ENCODE measurements around the gene FAM83B.

GRCh38 chr6:54891536-54891935 is 45.0 kb downstream of the FAM83B start:
- TF ChIP-seq, protein P1, sequence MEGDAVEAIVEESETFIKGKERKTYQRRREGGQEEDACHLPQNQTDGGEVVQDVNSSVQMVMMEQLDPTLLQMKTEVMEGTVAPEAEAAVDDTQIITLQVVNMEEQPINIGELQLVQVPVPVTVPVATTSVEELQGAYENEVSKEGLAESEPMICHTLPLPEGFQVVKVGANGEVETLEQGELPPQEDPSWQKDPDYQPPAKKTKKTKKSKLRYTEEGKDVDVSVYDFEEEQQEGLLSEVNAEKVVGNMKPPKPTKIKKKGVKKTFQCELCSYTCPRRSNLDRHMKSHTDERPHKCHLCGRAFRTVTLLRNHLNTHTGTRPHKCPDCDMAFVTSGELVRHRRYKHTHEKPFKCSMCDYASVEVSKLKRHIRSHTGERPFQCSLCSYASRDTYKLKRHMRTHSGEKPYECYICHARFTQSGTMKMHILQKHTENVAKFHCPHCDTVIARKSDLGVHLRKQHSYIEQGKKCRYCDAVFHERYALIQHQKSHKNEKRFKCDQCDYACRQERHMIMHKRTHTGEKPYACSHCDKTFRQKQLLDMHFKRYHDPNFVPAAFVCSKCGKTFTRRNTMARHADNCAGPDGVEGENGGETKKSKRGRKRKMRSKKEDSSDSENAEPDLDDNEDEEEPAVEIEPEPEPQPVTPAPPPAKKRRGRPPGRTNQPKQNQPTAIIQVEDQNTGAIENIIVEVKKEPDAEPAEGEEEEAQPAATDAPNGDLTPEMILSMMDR (IDR thresholded peaks at IDR 0.05), result no peak
- no peak for TF ChIP-seq POLR2A (IDR thresholded peaks at IDR 0.05)
